ENCODE measurements around the gene KDM3B.
"Not testable (repeated sequence)": the region's sequence is repeated elsewhere in the genome, so short reads cannot be mapped to it uniquely, and the experiment has no call there.

KDM3B gene

GRCh38 chr5:138352071-138352721 is at the start of gene KDM3B:
KDM3B (plus strand) TSS chr5:138352685; CDS start chr5:138352796, 111 bp downstream.
- peak; percentile 76 for DNase-seq

GRCh38 chr5:138303372-138303771 is 49.1 kb upstream of the KDM3B start:
- DNase-seq = no peak

DNA sequence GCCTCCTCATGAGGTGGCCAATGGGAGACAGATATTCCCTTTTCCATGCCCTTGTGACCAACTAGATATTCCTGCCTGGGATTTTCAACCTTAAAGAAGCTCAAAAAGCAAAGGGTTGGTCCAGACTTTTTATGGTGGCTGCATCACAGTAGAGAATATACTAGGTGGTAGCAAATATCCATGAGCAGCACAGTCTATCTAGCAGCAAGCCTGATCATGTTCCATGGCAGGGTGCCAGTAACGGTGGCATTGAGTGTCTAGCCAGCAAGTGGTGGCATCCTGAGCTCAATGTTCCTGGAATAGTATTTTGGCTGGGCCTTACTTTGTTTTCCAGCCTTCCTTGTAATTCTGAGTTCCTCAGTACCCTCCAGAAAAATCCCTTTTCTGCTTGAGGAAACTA is 46.7 kb upstream of the KDM3B start:
- DNase-seq = peak; percentile 64

DNA sequence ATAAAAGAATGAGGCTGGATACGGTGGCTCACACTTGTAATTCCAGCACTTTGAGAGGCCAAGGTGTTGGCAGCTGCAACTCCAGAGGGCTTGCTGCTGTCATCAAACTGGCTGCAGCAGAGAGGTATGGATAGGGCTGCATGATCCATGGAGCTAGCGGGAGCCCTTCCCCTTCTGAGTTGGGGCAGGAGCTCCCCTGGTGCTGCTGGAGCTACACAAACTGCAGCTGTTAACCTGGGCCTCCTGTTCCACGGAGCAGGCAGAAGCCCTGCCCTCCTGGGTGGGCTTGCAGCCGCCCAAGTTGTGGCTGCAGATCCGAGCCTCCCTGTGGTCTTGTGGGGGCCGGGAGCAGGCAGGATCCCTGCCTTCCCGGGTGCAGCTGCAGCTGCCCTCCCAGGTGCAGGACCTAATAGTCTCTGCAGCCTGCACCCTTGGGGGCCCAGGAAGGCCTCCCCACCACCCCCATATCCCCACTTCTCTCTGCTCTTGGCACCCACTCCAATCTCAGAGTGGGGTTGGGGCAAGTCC is 36.7 kb upstream of the KDM3B start:
- DNase-seq = no peak

DNA sequence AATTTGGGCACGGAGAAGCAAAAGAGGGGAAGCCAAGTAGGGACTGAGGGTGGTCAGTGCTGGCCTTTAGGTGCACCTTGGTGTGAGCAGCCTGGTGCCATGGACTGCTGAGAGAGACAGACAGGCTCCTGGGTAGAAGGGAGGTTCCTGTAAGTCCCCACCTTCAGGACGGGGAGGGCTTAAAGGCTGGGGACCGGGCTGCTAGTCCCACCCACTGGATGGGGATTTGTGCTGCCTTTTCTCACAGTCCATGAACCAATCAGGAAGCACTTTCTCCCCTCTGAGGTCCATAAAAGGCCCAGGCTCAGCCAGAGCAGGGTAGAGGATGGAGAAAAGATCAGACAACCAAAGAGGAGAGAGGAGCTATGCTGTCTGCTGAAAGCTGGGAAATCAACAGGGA is 36.1 kb upstream of the KDM3B start:
- DNase-seq = no peak

DNA sequence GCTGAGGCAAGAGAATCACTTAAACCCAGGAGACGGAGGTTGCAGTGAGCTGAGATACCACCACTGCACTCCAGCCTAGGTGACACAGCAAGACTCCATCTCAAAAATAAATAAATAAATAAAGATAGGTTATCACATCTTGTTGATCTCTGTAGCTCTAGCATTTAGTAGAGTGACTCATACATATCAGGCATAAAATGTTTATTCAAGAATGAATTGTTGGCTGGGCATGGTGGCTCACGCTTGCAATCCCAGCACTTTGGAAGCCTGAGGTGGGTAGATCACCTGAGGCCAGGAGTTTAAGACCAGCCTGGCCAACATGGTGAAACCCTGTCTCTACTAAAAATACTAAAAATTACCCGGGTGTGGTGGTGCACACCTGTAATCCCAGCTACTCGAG is 34.3 kb upstream of the KDM3B start:
- not testable (repeated sequence) for DNase-seq

- DNase-seq = no peak
Measured at GRCh38 chr5:138330813-138331448, 21.6 kb upstream of the KDM3B start.

GRCh38 chr5:138331449-138332368 is 20.8 kb upstream of the KDM3B start, which contains the start of gene CDC25C:
CDC25C (minus strand) TSS chr5:138331804; CDS start chr5:138331180, 624 bp downstream.
- DNase-seq = peak; percentile 99

- no peak for DNase-seq
Measured at GRCh38 chr5:138334867-138335447, 17.5 kb upstream of the KDM3B start.

GRCh38 chr5:138336952-138337684 is 15.4 kb upstream of the KDM3B start:
- peak; percentile 85 for DNase-seq

- DNase-seq = peak; percentile 91
Measured at GRCh38 chr5:138337685-138338410, 14.6 kb upstream of the KDM3B start, which contains the start of gene FAM53C. FAM53C (plus strand) TSS chr5:138338266; CDS start chr5:138341336, 3,070 bp downstream.

DNA sequence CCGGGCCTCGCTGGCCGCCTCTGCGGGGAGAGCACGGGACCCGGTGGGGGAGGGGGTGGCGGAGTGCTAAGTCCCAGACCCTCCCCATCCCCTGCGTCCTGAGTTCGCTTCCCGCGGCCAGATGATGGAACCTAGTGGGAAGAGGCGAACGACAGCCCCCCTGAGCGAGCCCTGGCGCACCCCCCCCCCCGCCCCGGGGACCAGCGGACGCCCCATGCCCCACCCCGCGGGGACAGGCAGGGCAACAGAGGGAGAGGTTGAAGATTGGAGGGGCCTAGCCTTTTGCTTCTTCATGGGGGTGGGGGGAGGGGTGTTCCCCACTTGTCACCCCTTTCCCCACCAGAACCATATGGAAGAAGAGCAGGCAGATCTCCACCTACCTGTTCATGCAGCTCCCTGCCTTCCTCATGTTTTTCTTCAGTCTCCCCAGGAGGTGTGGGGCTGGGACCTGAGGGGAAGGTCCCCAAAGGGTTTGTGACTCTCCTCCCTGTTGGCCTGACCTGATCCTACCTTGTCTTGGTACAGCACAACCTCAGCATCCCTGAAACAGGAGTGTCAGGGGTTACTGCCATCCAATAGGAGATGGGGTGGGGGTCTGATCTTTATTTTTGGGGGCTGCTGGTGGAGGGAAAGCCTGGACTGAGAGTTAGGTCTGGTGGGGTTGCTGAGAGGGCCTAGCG is 13.9 kb upstream of the KDM3B start:
- DNase-seq = no peak

DNA sequence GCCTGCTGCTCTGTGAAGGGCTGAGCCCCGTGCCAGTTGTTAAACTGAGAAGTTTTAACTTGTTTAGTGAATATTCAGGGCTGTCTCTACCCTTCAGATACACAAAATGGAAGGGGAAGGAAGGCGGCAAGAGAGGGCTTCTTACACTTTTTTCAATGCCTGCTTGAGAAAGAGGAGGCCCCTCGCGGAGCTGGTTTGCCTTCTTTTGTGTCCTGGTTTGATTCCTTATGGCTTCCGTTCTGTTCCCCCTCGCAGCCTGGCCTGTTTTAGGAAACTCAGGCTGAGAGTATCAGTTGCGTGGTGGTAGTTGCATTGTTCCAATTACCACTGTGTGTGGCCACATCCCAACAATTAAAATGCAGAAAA is 13.4 kb upstream of the KDM3B start:
- no peak for DNase-seq

DNA sequence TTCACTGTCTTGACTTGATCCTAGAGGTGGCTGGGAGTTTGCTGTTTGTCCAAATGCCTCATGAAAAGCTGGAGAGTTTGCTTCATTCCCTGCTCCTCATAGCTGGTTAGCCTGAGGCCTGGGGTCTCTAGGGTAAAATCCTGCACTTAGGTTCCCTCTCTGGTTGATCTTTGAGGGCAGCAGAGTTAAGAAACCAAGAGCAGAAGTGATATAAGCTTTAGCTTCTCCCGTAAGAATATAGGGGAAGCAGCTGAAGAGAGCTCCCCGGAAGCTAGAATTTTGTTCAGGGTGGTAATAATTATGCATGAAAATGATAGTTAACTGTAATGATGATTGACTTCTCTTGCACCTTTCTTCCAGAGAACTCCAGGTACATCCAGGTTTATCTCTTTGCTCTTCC is 13.0 kb upstream of the KDM3B start:
- no peak for DNase-seq

GRCh38 chr5:138340008-138340407 is 12.5 kb upstream of the KDM3B start:
- no peak for DNase-seq

- no peak for DNase-seq
Measured at GRCh38 chr5:138344887-138345622, 7.4 kb upstream of the KDM3B start.

GRCh38 chr5:138346889-138347288 is 5.6 kb upstream of the KDM3B start:
- DNase-seq = no peak

GRCh38 chr5:138349852-138350562 is 2.5 kb upstream of the KDM3B start:
- DNase-seq = no peak

DNA sequence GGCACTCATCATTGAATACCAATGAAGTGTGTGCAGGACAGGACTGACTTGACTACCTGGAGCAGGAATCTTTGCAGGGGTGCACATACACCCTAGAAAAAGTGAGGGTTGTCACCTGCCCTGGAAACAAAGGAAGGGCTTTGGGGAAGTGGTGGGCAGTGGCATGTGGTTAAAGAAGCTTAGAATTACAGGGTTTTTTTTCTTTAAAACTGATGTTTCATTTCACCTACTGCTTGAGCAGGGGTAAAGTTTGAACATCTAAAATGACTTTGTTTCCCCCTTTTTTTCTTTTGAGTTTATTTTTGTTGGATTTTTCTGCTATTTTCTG is 2.0 kb upstream of the KDM3B start:
- no peak for DNase-seq

DNA sequence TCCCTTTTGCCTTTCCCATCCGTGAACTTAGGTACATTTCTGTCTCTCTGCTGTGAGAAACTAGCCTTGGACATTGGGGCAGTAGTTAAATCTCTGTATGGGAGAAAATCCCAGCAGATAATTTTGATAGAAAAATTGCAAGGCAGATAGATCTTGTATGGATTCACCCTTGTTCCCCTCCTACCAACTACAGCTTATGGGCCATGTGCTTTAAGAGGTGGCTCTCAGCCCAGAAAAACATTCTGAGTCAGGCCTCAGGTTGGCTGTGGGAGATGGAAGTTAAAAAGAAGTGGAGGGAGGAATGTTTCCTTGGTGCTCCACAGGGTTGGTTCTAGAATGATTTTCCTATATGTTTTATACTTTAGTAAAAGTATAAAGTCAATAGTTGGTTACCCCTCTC is 1.4 kb upstream of the KDM3B start:
- DNase-seq = no peak

All from NCI-H1436 (cell line).